Type B pancreatic cell (in vitro differentiated cells): ENCODE data around the gene LMTK2. TPM values are rescaled to one million over a fixed set of nuclear protein-coding genes. Genes with fewer than 3 reads are reported as not detected.
A peak's percentile ranks its signal among the peaks of the same experiment; 100 is the strongest.

Experiments used
- DNase-seq: peaks from one replicate; pipeline ENCODE4 v3.0.0; 2021; ENCODE audit warnings: mixed read lengths; ENCODE audit not compliant: unreplicated experiment; ENCODE audit errors: extremely low spot score
- H3K27ac Mint-ChIP-seq: 2 replicates; pipeline ENCODE4 v1.8.0; 2021; ENCODE audit warnings: mild to moderate bottlenecking, mixed read lengths
- H3K27me3 Mint-ChIP-seq: 2 replicates; pipeline ENCODE4 v1.8.0; 2021; ENCODE audit warnings: mixed read lengths
- H3K36me3 Mint-ChIP-seq: 2 replicates; pipeline ENCODE4 v1.8.0; 2021; ENCODE audit warnings: mixed read lengths
- H3K4me1 Mint-ChIP-seq: one replicate; pipeline ENCODE4 v1.8.0; 2021; ENCODE audit warnings: mixed read lengths; ENCODE audit not compliant: unreplicated experiment
- H3K4me3 Mint-ChIP-seq: 2 replicates; pipeline ENCODE4 v1.8.0; 2021; ENCODE audit warnings: mild to moderate bottlenecking, mixed read lengths
- H3K9me3 Mint-ChIP-seq: 2 replicates; pipeline ENCODE4 v1.8.0; 2021; ENCODE audit warnings: mixed read lengths
- total RNA-seq: library from RNA; stranded (reverse); gene quantifications from 2 replicates; pipeline ENCODE4 v1.2.1, GENCODE V29; 2021; ENCODE audit warnings: low replicate concordance
- TF ChIP-seq, protein P1 (sequence below): fragments of 200-600 bp; sonication (generic); conservative IDR thresholded peaks from 2 replicates; pipeline ENCODE4 v1.5.0; 2021; ENCODE audit warnings: antibody characterized with exemption, mild to moderate bottlenecking

Gene LMTK2
- total RNA-seq, 1 donor from 2014 or later = 20.6 TPM

DNA sequence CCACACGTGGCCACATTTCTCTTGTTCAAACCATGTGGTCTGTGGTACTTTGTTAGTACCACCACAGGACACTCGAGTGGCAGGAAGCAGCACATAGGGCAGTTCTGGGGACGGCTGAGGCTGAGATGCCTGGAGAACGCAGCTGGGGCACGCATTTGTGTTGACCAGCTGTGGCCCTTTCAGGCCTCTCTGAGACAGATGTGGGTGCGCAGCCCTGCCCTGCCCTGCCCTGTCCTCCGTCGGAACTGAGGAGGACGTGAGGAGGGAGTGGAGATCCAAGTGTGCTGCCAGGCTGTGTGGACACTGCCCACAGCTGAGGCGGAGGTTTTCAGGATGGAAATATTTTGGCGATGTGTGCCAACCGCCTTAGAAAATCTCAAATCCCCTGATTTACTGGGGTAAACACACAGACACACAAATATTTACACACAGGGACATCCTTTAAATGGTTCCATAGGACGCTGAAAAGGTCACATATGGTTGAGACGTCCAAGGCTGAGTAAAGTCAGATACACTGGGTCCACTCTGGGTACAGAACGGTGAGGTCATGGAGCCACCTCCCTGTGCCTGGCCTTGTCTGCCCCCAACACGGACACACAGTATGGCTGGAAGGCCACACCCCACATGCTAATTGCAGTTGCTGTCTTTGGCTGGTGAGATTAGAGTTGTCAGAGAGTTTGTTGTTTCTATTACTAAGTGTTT, 119.4 kb downstream of the LMTK2 start:
- Mint-ChIP-seq H3K27ac (no peak overlapping the region), H3K4me1 (no peaks in the 10 kb centered on the region), H3K36me3 (no peaks in the 10 kb centered on the region), H3K4me3 (no peak overlapping the region), H3K27me3 (no peaks in the 10 kb centered on the region), H3K9me3 (no peaks in the 10 kb centered on the region)
- no peak for DNase-seq
- TF ChIP-seq, protein P1, sequence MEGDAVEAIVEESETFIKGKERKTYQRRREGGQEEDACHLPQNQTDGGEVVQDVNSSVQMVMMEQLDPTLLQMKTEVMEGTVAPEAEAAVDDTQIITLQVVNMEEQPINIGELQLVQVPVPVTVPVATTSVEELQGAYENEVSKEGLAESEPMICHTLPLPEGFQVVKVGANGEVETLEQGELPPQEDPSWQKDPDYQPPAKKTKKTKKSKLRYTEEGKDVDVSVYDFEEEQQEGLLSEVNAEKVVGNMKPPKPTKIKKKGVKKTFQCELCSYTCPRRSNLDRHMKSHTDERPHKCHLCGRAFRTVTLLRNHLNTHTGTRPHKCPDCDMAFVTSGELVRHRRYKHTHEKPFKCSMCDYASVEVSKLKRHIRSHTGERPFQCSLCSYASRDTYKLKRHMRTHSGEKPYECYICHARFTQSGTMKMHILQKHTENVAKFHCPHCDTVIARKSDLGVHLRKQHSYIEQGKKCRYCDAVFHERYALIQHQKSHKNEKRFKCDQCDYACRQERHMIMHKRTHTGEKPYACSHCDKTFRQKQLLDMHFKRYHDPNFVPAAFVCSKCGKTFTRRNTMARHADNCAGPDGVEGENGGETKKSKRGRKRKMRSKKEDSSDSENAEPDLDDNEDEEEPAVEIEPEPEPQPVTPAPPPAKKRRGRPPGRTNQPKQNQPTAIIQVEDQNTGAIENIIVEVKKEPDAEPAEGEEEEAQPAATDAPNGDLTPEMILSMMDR = no peak

DNA sequence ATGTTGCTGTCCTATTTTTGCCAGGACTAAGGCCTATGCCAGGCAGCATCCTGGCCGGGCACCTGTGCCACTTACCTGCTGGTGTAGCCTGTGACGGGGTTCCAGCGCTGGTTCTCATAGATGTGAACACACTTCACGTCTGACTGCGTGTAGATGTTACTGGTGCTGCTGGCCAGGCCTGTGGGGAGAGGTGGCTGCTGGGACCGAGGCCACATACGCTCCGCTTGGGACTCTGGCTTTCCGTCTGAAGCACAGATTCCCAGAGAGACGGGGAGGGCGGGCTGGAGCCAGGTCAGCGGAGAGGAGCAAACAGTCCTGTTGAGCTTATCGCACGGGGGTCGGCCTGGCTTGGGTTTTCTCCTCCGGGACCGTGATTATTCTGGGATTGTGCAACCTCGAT, 121.3 kb downstream of the LMTK2 start:
- Mint-ChIP-seq H3K4me3 (no peak overlapping the region), H3K27me3 (no peaks in the 10 kb centered on the region), H3K9me3 (no peaks in the 10 kb centered on the region), H3K36me3 (no peaks in the 10 kb centered on the region), H3K27ac (no peak overlapping the region), H3K4me1 (no peaks in the 10 kb centered on the region)
- TF ChIP-seq, protein P1 = no peak
- no peak for DNase-seq

DNA sequence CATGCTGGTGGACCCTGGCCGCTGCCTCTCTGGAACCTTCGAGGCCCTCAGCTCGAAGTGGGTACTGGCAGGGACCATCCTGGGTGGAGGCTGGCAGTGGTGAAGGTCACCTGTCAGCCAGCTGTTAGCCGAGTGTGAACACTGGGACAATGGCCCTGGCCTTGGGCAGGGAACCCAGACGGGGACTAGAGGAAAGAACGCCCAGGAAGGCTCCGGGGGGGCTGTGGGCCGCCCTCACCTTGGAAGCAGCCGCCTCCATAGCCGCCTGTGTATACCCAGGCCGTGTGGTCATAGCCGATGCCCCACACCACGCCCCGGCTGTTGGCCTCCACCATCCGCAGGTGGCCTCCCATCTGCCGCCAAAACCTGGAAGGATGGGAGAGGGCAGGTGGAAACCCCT, 122.1 kb downstream of the LMTK2 start:
- no peaks in the 10 kb centered on the region for H3K36me3 Mint-ChIP-seq
- H3K27me3 Mint-ChIP-seq = no peaks in the 10 kb centered on the region
- no peaks in the 10 kb centered on the region for H3K4me1 Mint-ChIP-seq
- no peak overlapping the region for H3K27ac Mint-ChIP-seq
- TF ChIP-seq, protein P1 = no peak
- H3K9me3 Mint-ChIP-seq = no peaks in the 10 kb centered on the region
- no peak overlapping the region for H3K4me3 Mint-ChIP-seq
- DNase-seq = no peak

DNA sequence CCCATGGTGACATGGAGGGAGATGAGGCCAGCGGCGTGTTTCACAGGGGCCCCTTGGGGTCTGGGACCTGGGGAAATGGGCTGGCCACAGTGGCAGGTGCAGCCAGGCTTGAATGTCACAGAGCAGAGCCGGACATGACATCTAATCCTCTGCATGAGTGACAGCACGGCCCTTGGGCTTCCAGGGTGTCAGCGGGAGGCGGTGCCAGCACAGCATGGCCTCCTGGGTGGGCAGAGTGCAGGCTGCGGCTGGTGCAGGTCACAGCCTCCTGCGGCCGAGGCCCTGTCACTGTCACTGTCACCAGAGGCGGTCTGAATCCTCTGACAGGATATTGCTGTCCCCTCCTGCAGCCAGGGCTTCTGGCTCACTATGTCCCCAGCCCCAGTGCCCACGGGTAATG, 122.8 kb downstream of the LMTK2 start:
- Mint-ChIP-seq H3K9me3 (no peaks in the 10 kb centered on the region), H3K36me3 (no peaks in the 10 kb centered on the region), H3K4me3 (no peak overlapping the region), H3K27ac (no peak overlapping the region), H3K4me1 (no peaks in the 10 kb centered on the region), H3K27me3 (no peaks in the 10 kb centered on the region)
- TF ChIP-seq, protein P1 = no peak
- no peak for DNase-seq

DNA sequence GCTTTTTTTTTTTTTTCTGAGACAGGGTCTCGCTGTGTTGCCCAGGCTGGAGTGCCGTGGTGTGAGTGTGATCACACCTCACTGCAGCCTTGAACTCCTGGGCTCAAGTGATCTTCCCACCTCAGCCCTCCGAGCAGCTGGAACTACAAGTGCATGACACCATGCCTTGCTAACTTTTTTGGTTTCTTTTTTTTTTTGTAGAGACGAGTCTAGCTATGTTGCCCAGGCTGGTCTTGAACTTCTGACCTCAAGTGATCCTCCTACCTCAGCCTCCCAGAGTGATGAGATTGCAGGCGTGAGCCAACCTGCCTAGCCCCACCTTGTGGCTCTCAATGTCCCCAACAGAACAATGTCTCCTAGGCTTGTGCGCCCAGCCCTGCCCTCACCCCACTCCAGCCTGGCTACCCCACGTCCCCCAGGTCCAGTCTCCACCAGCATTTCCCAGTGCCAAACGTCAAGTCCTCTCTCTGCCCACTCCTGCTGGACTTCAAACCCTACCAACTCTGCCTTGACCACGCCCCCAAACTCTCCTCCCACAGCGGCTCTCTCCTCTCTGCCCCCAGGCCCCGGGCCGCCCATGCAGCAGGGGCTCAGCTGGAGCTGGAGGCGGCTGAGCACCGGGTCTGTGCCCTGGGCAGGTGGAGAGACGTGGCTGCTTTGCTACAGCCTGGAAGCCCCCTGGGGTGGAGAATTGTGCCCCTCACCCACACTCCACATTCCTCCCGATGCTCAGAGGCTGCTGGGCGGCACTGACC, 123.5 kb downstream of the LMTK2 start:
- TF ChIP-seq, protein P1 = no peak
- no peaks in the 10 kb centered on the region for H3K9me3 Mint-ChIP-seq
- no peak overlapping the region for H3K27ac Mint-ChIP-seq
- no peaks in the 10 kb centered on the region for H3K36me3 Mint-ChIP-seq
- H3K4me1 Mint-ChIP-seq = no peaks in the 10 kb centered on the region
- peak; percentile 69 for DNase-seq
- H3K27me3 Mint-ChIP-seq = no peaks in the 10 kb centered on the region
- no peak overlapping the region for H3K4me3 Mint-ChIP-seq
